HG03354 (cell line): Measurements from ENCODE around the gene BICDL1.

ENCODE experiments used
- ATAC-seq: cut with Tn5 transposase; IDR thresholded peaks from one replicate; pipeline ENCODE4 v1.9.1; 2021; ENCODE audit warnings: mild to moderate bottlenecking; ENCODE audit not compliant: unreplicated experiment, poor library complexity, severe bottlenecking

BICDL1 gene

GRCh38 chr12:120138366-120138765, 149.3 kb downstream of the BICDL1 start:
- ATAC-seq = no peak

GRCh38 chr12:120139958-120140357, 150.9 kb downstream of the BICDL1 start:
- ATAC-seq = no peak

- no peak for ATAC-seq
Observed at GRCh38 chr12:120140603-120141002, 151.6 kb downstream of the BICDL1 start.

- no peak for ATAC-seq
Observed at GRCh38 chr12:120141336-120141735, 152.3 kb downstream of the BICDL1 start.

- no peak for ATAC-seq
Observed at GRCh38 chr12:120142231-120142877, 153.3 kb downstream of the BICDL1 start.
